ENCODE measurements around the gene SASH1. TPM values are rescaled to one million over a fixed set of nuclear protein-coding genes. Genes with fewer than 3 reads are reported as not detected.

Gene SASH1
- total and polyA plus RNA-seq, 7 donors = 3.2 to 101 (median 40.5) TPM

DNA sequence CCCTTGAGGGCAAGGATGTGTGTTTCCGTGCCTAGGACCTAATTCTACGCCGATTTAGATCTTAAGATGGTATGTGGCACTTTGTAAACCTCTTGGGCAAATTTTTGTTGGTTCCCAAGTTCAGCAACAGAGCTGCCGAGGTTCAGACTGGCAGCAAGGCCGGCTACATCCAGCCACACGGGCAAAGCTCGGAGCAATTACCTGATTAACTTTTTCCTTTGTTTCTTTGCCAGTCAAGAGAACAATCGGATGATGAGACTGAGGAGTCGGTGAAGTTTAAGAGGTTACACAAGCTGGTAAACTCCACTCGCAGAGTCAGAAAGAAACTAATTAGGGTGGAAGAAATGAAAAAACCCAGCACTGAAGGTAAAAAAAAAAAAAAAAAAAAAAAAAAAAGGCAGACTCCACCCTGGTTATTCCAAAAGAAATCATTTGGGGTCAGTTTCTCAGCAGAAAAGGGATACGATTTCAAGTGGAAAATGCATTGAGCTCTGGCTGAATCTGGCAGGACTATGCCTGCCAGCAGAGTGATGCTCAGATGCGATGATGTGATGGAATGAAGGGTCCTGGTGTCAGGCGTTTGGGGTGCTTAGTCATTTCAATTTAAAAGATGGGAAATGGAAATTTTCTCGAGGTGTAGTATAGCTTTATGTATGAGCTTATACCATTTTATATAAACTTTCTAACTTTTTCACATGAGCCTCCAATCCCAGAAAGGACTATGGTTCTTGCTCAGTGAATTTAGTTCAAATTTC, 171.6 kb downstream of the SASH1 start:
- Histone ChIP-seq H3K9me3 (no peaks in the 10 kb centered on the region), H3K27me3 (no peaks in the 10 kb centered on the region), H3K4me1 (peaks cover 0 to 54% (median 32%) of the 10 kb centered on the region in 4 donors), H3K4me3 (peak overlapping the region in 1 of 4 donors; percentile 11), H3K27ac (peak overlapping the region; percentile 71 to 86 (median 82)), H3K36me3 (peaks cover 0 to 14% (median 2%) of the 10 kb centered on the region in 4 donors)
- TF ChIP-seq POLR2AphosphoS5 (IDR thresholded peaks at IDR 0.05) (no peak), EP300 (IDR thresholded peaks at IDR 0.05) (no peak), POLR2A (IDR thresholded peaks at IDR 0.05) (no peak)
- TF ChIP-seq, protein P1, sequence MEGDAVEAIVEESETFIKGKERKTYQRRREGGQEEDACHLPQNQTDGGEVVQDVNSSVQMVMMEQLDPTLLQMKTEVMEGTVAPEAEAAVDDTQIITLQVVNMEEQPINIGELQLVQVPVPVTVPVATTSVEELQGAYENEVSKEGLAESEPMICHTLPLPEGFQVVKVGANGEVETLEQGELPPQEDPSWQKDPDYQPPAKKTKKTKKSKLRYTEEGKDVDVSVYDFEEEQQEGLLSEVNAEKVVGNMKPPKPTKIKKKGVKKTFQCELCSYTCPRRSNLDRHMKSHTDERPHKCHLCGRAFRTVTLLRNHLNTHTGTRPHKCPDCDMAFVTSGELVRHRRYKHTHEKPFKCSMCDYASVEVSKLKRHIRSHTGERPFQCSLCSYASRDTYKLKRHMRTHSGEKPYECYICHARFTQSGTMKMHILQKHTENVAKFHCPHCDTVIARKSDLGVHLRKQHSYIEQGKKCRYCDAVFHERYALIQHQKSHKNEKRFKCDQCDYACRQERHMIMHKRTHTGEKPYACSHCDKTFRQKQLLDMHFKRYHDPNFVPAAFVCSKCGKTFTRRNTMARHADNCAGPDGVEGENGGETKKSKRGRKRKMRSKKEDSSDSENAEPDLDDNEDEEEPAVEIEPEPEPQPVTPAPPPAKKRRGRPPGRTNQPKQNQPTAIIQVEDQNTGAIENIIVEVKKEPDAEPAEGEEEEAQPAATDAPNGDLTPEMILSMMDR (IDR thresholded peaks at IDR 0.05) = no peak
- intact Hi-C loops (cut with DNase I) = no loop called here
- WGBS, 2 donors = 80 to 81% methylated on average over 14 of the region's 14 CpGs
- no peak for DNase-seq

DNA sequence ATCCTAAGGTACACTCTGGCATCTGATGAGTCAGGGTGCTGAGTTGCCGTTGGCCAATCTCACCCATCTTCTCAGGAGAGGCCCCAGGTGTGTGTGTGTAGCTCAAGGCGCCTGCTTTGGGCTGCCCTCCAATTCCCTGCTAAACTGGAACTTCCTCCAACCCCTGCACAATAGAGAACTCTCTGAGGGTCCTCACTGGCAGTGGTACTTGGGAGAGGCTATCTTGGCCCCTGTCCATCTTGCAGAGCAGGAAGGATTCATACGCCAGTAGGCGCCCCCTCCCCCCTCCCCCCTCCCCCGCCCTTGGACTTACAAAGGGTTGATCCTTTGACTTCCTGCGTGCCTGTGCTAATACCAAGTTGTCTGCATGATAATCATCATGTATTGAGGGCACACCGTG, 173.6 kb downstream of the SASH1 start:
- intact Hi-C loops (cut with DNase I) = no loop called here
- DNase-seq = no peak
- no peak overlapping the region for H3K4me3 ChIP-seq
- H3K27me3 ChIP-seq = no peaks in the 10 kb centered on the region
- no peaks in the 10 kb centered on the region for H3K9me3 ChIP-seq
- TF ChIP-seq, protein P1 (IDR thresholded peaks at IDR 0.05) = no peak
- TF ChIP-seq EP300 (IDR thresholded peaks at IDR 0.05) (no peak), POLR2AphosphoS5 (IDR thresholded peaks at IDR 0.05) (no peak), POLR2A (IDR thresholded peaks at IDR 0.05) (no peak)
- H3K27ac ChIP-seq = peak overlapping the region in 3 of 4 donors; percentile 0 to 67 (median 33)
- peaks cover 10 to 31% (median 13%) of the 10 kb centered on the region in 4 donors for H3K36me3 ChIP-seq
- WGBS, 2 donors = 79 to 82% methylated on average over 7 of the region's 7 CpGs
- peaks cover 0 to 49% (median 29%) of the 10 kb centered on the region in 4 donors for H3K4me1 ChIP-seq

DNA sequence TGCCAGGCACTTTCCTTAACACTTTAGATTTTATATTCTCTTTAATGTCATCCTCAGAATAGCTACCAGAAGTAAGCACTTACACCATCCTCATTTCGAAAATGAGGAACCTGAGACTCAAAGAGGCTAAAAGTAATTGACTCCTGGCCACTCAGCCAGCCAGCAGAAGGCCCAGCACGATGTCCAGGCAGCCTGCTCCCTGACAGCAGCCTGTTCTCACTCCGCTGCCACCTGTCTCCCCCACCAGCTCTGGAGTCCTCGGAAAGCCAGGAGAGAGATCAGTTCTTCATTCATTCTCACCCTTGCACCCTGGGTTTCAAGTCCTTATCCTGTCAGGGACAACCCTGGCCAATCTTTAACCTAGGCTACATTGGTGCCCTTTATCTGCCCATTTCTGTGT, 174.0 kb downstream of the SASH1 start:
- Histone ChIP-seq H3K9me3 (no peaks in the 10 kb centered on the region), H3K4me3 (no peak overlapping the region), H3K27me3 (no peaks in the 10 kb centered on the region), H3K36me3 (peaks cover 10 to 31% (median 13%) of the 10 kb centered on the region in 4 donors), H3K27ac (peak overlapping the region; percentile 0 to 67 (median 48)), H3K4me1 (peaks cover 0 to 48% (median 32%) of the 10 kb centered on the region in 4 donors)
- TF ChIP-seq EP300 (IDR thresholded peaks at IDR 0.05) (no peak), POLR2AphosphoS5 (IDR thresholded peaks at IDR 0.05) (no peak), POLR2A (IDR thresholded peaks at IDR 0.05) (no peak)
- TF ChIP-seq, protein P1 (IDR thresholded peaks at IDR 0.05) = no peak
- intact Hi-C loops (cut with DNase I) = no loop called here
- no peak for DNase-seq
- WGBS, 2 donors = 77 to 94% methylated on average over 4 of the region's 4 CpGs

DNA sequence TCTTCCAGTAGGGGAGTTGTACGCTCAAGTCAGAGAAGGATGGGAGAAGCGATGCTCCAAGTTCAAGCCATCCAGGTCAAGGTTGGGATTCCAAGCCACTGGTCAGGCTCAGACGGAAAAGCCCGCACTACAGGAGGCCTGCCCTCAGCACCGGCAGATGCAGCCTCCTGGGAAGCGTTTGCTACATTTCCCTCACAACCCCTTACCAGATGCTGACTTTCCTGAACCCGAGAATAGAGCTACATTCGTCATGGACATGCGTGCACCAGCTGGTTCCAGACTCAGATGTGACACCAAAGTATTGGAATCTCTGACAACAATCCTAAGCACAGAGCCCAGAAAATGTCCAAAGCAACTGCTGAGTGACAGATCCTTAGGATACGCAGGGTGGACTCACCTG, 174.8 kb downstream of the SASH1 start:
- intact Hi-C loops (cut with DNase I) = no loop called here
- DNase-seq = no peak
- H3K36me3 ChIP-seq = peaks cover 10 to 31% (median 13%) of the 10 kb centered on the region in 4 donors
- H3K4me1 ChIP-seq = peaks cover 0 to 49% (median 36%) of the 10 kb centered on the region in 4 donors
- no peak for TF ChIP-seq POLR2AphosphoS5 (IDR thresholded peaks at IDR 0.05)
- no peak for TF ChIP-seq POLR2A (IDR thresholded peaks at IDR 0.05)
- no peak for TF ChIP-seq EP300 (IDR thresholded peaks at IDR 0.05)
- TF ChIP-seq, protein P1 (IDR thresholded peaks at IDR 0.05) = no peak
- H3K4me3 ChIP-seq = no peak overlapping the region
- H3K9me3 ChIP-seq = no peaks in the 10 kb centered on the region
- H3K27me3 ChIP-seq = no peaks in the 10 kb centered on the region
- 94 to 96% methylated on average over 10 of the region's 10 CpGs for WGBS, 2 donors
- peak overlapping the region; percentile 49 to 72 (median 64) for H3K27ac ChIP-seq

Measured in sigmoid colon (tissue), 7 donors.